Midbrain (tissue), 1 donor: ENCODE measurements around the gene SNPH.

Experiments
- DNase-seq: peaks from one replicate; lab custom pipeline; 2025; lab: John Stamatoyannopoulos, UW

The SNPH gene

DNA sequence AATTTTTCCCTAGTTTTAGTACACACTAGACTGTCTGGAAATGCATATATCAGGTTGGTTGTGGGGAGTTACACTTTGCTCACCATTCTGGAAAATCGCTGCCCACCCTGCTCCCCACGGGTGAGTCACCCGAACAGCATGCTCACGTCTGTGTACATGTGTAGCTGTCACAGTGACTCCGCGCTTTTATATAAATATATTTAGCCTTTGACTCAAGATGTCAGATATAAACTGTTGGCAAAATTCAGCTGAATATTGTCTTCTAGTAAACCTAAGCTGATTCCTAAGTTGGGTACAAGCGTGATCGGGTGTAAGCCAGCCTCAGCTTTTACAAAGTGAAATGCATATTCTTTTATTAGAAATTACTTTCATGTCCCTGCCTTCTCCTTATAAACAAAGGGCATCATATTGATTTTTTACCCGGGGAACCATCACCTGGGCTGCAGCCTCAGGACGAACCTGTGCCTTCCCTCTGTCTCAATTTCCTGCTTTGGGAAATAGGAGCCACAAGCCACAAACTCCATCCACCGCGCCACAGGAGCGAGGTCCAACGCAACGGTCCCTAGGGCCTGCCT lies 58.6 kb downstream of the SNPH start:
- no peak for DNase-seq

DNA sequence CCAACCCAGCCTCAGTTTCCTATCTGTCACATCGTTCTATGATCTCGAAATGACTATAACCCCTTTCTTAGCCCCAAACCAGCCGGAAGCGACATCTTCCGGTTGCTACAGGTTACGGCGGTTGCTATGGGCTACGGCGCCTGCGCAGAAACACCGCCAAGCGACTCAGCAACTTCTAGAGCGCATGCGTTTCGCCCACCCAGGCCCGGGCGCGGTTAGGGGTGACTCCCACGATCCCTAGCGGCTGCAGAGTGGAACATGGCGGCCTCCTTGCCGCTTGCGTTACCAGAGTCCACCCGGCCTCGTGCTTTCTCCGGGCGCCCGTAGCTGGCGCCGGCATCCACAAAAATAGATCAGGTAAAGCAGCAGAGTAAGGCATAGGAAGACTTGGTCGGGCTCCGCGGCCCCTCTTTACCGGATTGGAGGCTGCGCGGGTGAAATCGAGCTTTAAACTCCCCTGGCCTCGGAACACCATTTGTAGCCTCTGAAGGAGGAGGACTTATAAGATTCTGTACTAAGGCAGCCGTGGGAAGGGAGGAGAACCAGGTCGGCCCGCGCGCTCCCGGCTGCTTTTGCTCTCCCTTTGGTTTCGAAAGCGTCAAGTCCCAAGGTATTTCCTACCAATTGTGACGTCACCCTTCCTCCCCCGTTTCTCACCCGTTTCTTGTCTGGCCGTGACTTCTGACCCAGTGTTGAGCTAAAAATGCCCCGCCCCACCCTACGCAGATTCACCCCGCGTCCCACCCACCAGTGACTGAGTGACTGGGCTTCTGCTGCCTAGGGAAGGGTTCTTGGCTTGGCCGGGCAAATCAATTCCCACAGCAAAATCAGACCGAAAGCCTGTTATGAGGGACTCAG lies 59.3 kb downstream of the SNPH start:
- DNase-seq, result peak; percentile 97

DNA sequence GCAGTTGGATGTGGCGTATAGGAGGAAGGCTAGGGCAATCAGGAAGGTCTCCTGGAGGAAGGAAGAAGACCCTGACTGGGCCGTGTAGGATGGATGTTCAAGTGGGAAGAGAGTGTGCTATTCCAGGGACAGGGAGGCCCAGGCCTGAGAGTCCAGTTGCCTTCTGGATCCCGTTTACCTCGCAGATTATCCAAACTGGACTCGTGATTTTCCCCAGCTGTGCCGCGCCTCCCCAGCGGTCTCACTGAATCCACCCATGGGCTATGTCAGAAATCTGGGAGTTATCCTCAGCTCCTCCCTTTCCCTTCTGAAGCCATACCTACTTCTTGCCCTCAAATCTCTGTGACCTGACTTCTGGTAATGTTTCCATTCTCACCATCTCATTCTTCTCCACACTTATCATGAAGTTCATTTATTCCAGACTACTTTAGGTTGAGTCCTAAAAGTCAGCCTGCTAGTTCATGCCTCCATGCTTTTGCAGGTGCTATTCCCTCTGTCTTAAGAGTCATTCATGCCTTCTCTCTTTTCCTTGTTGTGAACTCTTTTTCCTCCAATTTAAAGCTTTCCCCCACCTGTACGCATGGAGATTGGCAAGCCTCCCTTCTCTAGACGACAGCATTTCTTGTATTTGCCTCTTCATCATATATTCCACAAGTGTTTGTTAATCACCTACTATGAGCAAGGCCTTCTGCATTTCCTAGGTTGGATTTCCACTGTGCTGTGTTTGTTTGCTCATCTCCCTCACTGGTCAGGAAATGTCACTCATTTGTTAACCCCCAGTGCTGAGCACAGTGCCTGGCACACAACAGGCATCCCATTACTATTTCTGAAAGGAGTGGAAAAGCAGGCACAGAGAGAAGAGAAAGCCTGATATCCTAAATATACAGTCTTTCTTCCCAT lies 60.2 kb downstream of the SNPH start:
- DNase-seq, result no peak

DNA sequence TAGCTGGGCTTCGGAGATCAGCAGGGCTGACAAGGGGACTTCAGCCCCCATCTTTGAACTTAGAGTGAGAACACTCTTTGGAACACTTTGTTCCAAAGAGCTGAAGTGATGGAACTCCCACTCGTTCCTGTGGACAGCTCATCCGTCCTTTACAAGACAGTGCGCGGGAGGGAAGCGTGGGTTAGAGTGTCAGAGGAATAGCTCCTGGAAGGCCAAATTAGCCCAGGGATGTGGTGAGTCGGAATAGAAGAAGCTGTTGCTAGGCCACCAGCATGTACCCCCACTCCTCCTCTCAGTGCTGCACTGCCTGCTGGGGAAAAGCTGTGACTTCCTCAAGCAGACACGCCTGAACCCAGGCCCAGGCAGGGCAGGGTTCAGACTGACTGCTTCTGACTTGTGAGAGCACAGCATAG lies 61.2 kb downstream of the SNPH start:
- DNase-seq, result no peak

DNA sequence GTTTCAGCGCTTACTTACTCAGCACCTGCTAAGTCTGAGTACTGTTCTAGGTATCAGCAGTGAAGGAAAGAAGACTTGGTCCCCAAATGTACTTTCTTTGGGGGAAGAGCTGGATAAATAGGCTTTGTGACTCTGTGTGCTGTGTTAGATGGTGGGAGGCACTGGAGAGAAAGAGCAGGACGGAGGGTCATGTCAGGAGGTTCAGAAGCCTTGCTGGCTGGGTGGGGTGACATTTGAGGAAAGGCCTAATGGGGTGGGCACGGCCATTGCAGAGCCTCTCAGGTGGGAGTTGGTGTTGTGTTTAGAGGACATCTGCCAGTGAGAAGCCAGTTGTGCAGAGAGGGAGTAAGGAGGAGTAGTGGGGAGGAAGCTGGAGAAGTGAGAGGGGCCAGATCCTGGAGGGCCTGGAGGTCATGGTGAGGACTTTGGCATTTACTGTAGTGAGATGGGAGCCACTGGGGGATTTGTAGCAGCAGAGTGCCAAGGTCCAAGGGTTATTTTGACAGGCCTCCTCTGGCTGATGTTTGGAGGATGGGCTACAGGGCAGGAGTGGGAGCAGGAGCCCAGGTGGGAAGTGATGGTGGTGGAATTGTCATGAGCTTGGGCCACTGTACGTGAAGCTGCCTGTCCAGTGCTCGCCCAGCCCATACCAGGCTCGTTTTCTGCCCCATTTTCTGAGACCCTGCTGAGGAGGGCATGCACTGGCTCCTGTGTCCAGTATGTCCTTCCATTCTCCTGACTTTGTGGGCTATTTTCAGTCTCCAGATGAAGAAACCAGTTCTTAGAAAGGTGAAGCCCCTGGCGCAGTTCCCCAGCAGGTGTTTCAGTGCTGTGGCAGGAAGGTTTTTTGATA lies 62.0 kb downstream of the SNPH start:
- no peak for DNase-seq

DNA sequence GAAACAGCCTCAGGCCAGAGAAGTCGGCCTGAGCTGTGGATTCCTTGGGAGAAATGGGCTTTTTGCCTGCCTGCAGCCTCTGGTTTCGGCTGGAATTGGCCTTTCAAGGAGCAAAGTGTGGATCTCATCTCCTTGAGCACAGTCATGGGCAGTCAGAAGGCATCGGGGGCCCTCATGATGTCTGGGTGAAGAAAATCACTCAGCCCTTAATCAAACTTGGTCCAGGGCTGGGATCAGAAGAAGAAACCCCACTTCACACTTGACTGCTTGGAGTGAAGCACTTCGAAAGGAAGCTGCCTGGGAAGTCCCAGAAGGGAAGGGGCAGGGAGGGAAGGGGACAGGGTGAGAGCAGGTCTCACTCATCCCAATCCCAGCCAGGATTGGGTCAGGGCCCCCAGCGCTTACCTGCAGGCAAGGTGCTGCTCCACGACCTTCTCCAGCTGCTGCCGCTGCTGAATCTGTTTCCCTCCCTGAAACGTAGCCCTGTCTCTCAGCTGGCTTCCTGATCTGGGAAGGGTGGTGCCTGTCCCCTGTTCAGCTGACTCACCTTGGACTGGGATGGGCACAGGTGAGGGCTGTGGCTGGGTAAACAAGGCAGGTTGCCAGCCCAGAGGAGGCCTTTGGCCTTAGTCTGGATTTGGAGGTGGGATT lies 62.7 kb downstream of the SNPH start, which contains the start of gene SDCBP2:
TSS of gene SDCBP2 (minus strand) at position 460 of the 651 bp plus-strand sequence. CDS start 8,723 bp downstream, outside the sequence.
- DNase-seq, result no peak

DNA sequence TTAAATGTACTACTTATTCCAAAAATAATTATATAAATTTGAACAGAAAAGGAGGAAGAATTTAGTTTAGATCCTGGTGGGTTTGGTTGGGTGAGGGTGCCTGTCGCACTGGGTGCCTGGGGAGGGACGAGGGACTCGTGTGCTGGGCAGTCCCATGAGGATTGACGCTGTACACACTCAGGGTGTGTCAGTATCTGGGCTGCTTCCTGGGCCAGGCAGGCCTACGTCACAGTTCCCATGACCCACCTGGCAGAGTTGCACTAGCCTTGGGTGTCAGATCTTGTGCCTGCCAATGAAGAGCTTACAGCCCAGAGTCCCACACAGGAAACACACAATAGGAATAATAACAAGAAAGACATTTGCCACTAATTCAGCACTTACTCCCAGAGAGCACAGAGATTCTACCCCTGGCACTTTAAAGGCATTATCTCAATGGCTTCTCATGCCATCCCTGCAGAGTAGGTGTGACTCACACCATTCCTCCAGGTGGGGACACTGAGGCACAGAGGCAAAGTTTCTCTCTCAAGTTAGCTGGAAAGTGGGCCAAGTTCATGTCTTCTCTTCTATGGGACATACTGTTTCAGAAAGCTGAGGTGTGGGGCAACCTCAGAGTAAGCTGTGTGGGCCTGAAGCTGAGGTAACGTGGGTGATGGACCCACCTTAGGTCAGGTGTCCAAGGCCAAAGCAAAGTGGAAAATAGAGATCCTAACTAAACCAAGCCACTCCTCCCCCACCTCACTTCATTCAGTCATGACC lies 64.2 kb downstream of the SNPH start:
- peak; percentile 42 for DNase-seq

DNA sequence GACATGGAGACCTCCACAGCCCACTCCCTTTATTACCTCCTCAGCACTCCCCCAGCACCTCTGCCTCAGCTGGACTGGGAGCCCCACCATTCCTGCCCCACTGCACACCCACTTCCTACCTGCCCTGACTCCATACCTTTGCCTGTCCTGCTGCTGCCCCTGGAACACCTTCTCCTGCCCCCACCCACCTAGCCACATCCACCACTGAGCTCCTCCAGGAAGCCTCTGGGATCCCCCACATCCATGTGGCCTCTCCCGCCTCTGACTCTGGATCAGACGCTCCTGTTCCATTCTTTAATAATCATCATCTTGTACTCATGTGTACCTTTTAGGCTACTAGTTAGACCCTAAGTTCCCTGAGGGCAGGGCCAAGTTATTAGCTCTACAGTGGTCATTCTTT lies 65.0 kb downstream of the SNPH start:
- no peak for DNase-seq

DNA sequence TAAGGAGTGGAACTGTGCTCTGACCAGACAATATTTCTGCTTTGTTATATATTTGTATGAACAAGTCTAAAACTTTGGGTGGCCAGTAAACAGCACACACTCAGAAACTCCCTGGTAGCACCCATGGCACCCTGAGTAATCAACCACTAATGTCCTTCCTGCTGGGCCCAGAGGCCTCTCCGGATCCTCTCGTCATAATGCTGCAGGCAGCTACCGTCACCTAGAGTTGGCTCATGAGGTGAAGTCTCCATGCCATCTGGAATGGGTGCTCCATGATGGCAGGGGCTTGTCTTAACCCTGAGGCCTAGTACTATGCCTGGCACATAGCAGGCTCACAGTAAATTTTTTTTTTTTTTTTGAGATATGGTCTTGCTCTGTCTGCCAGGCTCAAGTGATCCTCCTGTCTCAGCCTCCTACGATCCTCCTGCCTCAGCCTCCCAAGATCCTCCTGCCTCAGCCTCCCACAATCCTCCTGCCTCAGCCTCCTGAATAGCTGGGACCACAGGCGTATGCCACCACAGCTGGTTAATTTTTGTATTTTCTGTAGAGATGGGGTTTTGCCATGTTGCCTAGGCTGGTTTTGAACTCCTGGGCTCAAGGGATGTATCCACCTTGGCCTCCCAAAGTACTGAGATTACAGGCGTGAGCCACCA lies 65.8 kb downstream of the SNPH start:
- no peak for DNase-seq

DNA sequence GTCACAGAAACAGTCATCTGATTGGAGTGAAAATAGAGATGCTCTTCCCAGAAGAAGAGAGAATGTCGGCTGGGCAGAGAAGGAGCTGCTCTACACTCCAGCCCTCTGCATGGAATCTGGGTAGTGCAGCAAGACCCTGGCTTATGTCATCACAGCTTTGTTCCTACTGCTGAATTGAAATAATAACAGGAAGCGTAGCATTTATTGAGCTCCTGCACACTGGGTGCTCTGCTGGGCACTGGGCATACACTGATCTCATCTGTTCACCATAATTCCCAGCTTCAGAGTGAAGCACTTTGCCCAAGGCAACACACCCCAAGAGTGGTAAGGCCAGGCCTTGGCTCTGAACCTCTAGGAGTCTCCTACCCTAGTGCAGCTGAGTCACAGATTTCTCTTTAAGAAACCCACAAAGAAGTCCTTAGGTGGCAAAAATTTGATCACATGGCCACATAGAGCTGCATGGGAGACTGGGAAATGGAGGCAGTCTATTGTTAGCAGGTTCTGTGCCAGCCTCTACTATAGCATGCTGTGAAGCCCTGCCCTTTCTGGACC lies 66.7 kb downstream of the SNPH start:
- no peak for DNase-seq

DNA sequence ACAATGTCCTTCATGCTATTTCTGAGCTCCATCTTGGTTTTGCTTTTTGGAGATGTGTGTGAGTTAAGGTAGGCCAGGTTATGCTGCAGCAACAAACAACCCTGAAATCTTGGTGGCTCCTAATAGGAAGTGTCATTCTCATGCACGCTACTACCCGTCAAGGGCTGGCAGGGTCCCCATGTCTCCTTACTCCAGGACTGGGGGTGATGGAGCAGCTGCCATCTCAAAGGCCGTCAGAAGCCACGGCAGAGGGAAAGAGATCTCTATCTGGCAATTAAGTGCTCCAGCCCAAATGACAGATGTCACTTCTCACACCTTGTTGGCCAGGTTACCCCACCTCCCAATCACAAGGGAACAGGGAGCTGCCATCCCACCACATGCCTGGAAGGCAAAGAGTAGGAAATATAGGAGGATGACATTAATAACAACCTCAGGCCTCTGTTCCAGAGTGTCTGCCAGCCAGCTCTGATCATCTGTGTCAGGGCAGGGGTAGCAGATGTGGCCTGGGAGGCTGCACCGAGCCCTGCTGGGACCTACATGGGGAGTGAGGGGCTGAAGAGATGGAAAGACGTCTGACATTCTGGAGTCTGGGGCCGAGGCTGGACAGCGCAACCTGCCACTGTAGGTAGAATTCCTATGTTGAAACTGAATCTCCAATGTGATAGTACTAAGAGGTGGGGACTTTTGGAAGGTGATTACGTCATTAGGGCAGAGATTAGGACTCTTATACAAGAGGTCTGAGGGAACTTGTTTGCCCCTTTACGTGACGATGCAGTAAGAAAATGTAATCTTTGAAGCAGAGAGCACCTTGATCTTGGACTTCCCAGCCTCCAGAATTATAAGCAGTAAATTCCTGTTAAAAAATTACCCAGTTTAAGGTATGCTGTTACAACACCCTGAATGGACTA lies 67.6 kb downstream of the SNPH start:
- no peak for DNase-seq

DNA sequence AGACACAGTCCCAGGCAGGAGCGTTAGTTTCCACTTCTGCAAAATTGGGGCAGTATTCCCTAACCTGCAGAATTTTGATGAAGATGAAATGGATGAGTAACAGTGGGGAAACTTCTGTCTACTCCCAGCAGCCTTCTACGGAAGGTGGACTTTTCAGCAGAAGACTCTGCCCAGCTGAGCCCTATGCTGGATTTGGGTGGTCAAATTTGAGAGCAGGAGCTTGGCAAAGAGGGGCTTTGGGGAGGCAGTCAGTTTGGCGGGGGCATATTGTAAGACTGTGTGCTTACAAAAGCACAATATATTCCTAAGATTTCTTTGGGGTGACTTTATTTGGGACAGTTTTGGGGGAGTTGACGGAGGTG lies 68.3 kb downstream of the SNPH start:
- no peak for DNase-seq

DNA sequence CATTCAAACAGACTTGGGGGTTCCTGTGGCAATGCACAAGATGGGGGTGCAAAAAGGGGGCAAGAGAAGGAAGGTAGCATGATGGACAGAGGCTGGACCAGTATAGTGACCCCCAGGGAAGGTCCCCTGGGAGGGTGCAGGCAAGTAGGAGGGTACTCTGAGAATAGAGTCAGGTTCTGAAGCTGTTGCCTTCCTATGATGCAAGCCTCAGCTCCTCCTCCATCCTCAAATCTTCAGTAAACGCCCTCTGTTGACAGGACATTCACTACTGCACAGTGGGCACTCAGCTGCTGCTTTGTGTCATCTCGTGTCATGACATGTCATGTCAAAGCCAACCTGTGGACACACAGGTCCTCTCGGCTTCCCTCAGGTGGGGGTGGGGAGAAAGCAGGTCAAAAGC lies 68.7 kb downstream of the SNPH start:
- no peak for DNase-seq

DNA sequence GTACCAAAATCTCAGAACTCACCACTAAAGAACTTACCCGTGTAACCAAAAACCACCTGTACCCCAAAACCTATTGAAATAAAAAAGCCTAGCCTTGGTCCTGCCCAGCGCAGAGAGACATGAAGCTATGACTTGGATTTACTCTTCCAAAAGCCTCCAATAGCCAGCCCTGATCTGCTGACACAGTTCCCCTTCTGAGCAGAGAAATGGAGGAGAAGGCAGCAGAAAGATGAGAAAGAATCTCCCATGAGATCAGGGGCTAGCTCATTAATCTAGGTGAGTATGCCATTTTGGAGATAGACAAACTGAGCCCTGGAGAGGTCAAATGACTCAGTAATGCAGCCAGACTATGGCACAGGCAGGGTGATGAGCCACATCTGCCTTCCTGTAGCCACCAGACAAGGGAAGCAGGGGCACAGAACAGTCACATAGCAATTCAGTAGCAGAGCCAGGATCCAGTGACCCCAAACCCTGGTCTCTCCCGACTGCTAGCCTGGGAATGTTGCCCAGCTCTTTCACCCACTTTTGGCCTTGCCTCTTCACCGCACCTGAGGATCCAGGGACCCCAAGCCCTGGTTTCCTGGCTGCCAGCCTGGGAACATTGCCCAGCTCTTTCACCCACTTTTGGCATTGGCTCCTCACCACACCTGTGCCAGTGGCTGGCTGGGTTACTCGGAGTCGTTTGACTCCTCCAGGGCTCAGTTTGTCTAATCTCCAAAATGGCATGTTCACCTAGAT lies 70.0 kb downstream of the SNPH start:
- no peak for DNase-seq

DNA sequence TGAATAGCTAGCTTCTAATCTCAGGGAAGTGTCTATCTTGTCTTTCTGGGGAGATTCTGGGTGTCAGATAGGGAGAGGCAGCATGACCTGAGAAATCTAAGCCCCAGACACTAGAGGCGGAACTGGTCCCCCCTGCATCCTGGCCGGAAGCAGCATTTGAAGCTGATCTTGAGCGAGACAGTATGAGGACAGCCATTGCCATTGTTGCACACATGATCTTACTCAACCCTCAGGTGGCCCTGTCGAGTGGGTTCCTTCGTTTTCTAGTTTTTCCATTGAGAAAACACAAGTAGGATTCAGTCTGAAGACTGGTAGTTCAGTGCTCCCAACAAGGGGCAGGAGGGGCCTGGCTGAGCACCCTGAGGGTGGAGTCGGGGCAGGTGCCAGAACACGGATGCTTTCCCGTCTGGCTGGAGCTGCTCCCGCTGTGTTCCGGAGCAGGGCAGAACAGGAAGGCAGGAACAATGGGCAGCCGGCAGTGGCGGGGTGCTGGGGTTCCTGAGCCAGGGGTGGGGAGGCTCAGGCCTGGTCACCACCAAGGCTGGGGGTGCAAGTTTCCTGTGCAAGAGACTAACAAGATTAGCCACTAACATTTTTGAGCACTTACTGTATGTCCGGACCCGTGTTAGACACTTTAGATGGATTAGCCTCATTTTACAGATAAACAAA lies 70.7 kb downstream of the SNPH start:
- DNase-seq, result peak; percentile 14

DNA sequence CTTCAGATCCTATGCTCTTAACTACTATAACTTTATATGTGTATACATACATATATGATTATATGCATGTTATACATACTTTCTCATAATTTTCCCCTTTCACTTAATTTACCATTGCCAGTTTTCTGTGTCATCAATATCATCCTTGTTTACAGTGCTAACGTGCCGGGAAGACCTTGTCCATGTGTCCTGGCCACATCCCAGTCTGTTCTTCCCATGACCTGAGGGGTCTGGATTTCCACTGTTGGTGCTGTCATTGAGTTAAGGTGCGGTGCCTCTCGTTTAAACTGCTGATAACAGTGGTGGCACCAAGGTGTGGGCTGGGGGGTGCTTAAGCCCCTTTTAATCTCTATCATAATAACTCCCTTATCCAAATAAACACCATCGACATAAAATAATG lies 71.3 kb downstream of the SNPH start:
- no peak for DNase-seq

DNA sequence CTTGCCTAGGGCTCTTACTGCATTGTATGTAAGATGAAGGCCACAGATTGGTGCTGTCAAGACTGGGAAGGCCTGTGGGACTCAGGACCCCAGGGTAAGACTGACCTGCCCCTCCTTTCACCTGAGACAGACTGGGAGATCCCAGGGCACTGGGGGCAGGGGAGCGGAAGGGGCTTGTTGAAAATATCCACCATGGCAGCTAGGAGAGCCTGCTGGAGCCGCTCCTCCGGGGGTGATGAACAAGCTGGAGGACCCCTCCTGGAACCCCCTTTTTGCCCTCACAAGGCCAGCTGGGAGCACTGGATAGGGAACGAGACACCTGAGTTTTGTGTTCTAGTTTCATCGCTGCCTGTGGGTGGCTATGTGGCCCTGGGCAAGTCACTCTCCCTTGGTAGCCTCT lies 72.0 kb downstream of the SNPH start:
- DNase-seq, result no peak
